Measurements from ENCODE around the gene RCVRN.

The RCVRN gene

DNA sequence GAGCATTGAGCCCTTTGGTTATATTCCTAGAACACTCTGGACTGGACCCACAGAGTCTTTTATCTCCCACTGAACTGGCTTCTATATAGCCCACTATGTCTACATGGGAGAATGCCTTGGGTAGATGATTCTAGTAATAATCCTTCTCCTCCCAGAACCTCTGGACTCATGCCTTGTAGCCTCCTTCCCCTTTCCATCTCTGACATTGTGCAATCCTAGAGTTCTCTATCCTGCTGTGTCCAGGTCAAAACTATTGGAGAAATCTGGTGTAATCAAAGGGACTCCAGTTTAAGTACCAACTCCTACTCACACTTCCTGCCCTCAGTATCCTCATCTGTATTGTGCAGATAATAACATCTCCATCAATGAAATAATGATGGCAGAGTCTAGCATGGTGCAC is 9.1 kb downstream of the RCVRN start:
- no peak for DNase-seq

DNA sequence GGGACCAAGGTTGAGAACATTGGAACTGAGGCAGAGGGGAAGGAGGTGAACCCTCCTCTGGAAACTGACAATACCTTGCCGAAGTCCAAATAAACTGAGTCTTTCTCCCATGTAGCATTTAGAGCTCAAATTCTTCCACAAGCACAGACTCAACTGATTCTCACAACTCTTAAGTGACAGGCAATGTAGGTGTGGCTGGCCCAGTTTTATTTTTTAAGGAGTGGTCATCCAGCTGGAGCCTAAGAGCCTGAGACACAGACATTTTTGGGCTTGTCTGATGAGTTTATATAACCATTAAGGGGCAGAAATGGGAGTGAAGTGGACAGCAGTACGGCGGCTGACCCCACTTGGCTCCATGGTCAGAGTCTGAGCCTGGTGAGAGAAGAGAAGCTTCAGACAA is 10.8 kb downstream of the RCVRN start:
- DNase-seq = no peak

DNA sequence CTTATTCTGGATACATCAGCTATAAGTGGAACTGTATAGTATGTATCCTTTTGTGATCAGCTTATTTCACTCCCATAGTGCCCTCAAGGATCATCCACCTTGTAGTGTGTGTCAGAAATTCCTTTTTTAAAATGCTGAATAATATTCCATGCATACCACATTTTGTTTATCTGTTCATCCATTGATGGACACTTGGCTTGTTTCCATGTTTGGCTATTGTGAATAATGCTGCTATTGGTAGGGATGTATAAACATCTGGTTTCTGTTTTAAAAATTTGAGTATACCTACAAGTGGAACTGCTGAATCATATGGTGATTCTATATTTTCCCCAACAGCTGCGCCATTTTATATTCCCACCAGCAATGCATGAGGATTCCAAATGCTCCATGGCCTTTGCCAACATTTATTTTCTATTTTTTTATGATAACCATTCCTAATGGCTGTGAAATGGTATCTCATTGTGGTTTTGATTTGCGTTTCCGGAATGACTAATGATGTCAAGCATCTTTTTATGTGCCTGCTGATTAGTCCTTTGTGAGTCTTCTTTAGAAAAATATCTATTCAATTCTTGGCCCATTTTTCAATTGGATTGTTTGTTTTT is 11.6 kb downstream of the RCVRN start:
- no peak for DNase-seq

DNA sequence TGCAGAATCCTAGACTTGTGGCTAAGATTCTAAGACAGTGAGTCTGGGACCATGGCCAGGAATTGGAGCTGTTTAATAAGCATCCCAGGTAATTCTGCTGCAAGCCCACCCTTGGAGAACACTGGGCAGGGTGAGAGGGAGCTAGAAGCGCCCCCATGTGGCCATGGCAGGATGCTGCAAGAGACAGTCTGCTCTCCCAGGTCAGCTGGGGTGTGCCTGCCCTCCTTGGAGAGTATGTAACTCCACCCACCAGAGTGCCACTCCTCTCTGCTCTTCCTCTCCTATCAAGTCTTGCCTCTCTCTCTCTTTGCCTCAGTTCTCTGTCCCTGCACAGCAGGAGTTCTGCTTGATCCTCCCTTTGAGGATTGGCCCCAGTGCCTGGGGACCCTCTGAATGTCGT is 14.9 kb downstream of the RCVRN start:
- no peak for DNase-seq

DNA sequence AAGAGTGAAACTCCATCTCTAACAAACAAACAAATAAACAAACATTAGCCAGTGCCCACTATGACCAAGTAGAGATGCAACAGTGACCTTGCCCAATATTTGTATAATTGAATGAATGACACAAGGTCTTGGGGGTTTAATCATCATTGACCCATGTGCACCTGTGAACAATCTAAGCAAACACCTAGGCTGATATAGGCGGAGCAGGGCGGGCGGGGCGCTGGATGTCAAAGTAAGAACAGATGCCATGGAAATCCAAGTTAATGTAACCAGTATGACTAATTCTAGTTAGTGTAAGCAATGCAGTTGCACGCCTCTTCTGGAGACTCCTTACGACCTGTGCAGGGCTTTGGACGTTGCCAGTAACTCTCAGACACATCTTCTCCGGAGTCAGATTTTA is 17.6 kb downstream of the RCVRN start:
- no peak for DNase-seq

DNA sequence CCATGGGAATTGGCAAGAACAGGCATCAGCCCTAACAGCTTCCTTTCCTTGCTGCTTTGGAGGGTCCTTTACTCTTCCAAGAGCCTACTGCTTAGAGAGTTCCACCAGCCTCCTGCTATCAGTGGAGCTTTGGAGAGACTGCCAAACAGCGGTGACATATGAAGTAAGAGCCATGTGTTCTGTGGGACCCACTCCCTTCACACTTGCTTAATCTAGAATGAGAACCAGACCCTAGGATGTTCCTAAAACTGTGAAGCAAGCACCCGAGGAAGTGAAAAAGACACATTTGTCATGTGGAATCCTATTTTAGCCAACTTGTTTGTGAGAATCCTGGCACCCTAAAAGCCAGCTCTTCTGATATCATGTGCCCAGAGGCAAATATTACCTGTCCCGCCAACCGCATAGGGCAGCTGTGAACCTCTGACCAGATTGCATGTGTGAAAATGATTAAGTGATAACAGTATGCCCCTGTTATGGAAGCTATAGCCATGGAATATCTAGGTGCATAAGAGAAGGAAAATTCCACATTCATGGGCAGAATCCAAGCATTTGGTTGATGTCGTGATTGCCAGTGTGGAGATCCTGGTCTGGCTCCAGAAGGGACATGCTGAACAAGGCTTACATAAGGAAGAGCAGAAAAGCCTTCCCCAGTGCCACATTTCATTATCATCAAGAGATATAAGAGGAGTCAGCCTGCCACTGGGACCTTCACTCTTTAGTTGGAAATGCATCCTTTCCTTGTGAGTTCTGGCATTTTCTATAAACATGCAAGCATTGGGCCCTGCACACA is 18.7 kb downstream of the RCVRN start:
- no peak for DNase-seq

DNA sequence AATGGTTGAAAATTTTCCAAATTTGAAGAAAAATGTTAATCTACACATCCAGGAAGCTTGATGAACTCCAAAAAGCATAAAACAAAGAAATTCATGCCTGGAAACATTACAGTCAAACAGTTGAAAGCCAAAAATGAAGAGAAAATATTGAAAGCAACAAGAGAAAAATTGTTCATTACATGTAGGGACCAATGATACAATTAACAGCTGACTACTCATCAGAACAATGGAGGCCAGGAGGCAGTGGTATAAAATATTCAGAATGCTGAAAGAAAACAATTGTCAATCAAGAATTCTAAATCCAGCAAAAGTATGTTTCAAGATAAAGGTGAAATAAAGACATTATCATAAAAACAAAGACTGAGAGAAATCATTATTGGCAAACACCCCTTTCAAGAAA is 21.6 kb downstream of the RCVRN start:
- DNase-seq = no peak

DNA sequence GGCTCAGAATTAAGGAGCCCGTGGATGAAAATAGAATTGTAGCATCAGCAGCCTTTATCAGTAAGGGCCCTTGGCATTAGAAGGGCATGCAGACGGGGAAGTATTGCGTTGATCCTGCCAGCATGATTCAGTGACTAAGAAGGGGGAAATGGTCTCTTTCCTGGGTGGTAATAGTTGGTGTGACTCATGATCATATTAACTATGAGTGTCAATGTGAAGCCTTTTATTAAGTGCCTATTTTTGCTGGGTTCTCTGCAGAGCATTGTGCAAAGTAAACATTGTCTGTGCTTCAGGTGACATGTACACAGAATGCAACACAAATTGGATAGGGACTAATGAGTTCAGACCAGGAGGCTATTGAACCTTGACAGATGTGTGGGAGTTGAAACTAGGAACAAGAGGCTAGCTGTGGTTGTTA is 24.5 kb downstream of the RCVRN start:
- DNase-seq = no peak

DNA sequence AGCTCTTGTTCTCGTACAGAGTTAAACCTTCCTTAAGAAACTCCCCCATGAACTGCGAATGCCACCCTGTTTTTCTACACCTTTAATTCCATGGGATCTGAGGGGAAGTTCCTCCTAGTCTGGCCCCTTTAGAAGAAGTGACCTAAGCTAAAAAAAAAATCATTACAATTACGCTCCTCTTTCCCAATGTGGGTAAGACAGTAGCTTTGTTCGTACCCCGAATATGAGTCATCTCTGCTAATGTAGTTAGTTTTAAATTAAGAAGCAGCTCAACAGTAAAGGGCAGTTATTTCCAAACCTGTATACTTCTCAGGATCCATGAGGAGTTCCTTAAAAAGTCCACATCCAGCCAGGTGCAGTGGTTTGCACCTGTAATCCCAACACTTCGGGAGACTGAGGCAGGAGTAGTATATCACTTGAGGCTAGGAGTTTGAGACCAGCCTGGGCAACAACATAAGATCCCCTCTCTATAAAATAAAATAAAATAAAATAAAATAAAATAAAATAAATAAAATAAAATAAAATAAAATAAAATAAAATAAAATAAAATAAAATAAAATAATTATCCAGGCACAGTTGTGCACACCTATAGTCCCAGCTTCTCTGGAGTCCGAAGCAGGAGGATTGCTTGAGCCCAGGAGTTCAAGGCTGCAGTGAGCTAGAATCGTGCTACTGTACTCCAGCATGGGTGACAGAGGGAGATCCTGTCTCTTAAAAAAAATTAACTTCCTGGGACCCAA is 26.1 kb downstream of the RCVRN start:
- no peak for DNase-seq

DNA sequence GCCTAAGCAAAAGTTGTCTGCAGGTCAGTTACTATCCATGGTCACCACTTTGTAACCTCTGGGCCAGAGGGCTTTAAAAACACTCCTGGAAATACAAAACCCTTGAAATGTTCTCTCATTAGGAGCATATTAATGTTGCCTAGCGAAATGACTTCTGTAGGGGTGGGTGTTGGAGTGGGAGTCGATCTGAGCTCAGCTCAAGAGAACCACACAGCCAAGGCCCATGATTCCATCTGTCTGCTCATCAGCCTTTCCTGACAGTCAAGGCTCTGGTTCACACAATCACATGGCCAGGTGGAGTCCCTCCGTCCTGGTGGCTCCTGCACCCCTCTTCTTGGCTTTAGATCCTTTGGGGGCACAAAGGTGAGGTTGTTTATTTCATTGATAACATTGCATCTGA is 26.7 kb downstream of the RCVRN start:
- DNase-seq = no peak

DNA sequence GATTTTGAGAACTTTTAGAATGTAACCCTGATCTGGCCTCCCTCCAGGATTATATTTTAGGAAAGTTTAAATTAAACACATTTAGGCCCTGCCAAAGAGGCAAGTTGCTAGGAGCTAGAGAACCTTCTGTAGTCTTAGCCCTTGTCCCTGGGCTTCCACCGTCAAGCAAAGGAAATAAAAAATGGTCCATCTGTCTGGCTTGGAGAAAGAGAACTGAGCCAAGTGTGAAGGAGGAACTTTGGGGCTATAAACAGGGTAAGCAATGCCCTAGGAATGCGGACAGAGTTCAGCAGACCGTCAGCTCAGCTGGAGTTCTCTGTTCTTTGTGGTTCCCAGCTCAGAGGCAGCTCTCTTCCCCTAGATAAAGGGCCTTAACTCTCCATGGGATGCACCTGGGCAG is 29.6 kb downstream of the RCVRN start:
- no peak for DNase-seq

DNA sequence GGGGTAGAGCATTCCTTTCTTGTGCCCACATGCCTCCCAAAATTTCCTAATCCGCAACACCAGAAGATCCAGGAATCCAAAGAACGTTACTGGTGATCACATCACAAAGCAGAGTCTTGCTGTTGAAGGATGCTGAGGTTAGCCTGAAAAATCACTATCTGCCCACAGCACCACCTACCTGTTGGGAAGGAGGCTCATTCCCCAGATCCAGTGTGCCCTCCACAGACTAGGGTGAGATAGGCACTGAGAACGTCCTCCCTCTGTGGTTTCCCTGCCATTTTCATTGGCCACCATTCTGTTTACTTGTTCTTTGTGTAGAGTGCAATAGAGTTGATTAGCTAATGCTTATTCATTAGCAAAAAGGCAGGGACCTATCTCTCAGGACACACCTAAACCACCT is 30.3 kb downstream of the RCVRN start:
- DNase-seq = no peak

DNA sequence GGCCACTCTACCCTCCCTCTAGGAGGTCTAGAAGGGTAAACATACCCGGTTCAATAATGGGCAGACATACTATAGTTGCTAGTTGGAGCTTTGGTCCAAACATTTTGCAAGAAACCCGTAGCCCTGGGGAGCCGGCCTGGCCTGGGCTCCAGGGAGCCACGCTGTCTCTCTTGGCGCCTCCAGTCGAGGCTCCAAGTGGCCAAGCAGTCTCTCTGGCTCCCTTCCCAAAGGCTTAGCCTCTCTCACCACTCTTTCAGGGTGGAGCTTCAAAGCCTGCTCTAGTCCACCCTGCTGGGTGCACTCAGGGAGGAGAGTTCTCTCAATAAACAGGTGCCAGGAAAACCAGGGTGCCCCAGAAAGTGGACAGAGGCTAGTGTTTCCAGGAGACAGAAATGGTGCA is 32.2 kb downstream of the RCVRN start:
- no peak for DNase-seq

DNA sequence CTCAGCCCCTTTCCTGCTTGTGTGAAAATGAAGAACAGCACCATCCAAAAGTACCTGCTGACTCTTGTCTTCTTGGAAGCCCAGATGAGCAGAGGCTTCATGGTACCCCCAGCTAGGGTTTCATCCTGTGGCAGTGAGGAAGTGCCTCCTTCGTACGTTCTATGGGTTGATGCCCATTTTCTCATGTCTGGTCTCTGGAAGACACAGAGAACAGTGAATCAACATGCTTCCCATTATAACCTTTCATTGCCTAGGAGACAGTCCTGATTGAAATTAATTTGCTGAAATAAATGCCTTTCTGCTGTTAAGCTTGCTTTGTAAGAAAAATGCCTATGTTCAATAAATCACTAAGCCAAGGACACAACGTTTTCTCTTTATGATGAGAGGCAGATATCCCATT is 36.5 kb downstream of the RCVRN start:
- no peak for DNase-seq

DNA sequence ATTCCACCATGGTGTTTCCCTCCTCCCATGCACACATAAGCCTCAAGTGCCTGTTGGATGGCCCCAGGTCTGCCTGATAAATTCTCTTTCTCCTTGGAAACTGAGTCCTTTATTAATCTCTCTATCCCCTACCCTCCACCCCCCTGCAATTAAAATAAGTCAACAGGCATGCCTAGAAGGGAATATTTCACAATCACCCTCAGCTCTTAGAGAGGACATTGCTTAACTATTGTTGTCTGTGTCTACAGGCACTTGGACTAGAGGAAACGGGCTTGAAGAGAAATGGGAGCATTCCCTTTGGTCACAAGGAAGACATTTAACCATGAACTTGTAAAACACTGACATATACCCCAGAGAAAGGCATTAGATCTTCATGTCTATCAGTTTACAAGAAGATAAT is 39.5 kb downstream of the RCVRN start:
- DNase-seq = no peak

DNA sequence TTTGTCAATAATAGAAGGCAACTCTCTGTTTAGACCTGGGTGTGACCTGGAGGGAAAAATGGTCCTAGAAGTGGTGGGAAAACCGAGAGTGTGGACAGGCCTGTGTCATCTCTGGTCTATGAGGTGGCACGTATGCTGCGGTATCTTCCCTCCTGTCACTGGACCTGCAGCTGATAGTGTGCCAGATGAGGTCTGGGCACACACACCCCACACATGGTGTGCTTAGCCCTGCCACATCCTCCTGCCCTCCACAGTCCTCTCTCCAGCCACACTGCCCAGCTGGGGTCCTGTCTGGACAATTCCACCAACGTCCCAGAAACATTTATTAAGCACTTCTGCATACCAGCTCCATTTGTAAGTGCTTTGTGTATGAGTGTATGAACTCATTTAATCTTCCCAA is 42.1 kb downstream of the RCVRN start:
- DNase-seq = no peak

DNA sequence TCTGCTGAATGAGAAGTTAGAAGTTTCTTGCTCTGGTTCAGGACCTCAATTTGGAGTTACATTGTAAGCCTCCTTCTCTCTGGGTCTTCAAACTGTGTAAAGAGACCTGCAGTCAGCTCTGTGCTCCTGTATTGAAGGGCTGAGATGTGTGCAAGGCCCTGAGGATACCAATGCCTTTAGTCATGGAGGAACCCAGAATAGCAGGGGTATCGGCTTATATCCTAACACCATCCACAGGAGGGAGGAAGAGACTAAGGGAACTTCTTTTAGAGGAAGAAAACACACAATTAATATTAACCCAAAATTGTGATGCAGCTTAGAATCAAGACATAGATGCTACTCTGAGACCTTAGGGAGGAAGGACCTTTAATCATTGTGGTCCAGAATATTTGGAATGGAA is 42.9 kb downstream of the RCVRN start:
- DNase-seq = no peak

DNA sequence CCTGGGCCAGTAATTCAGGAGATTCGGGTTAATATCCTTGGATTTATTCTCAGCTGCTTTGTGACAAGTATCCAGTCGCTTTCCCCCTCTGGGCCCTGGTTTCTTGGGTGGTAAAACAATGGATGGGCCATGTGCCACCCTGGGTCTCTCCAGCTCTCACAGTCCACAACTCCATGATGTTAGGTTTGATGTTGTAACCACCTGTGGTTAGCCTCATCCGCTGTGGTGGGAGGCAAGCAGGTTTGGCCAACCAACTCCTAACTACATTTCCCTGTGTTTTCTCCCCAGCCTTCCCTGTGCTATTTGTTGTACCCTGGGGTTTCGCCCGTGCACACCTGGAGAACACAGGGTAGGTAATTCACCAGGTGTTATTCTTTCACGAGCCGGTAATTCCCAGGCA is 44.2 kb downstream of the RCVRN start:
- no peak for DNase-seq

DNA sequence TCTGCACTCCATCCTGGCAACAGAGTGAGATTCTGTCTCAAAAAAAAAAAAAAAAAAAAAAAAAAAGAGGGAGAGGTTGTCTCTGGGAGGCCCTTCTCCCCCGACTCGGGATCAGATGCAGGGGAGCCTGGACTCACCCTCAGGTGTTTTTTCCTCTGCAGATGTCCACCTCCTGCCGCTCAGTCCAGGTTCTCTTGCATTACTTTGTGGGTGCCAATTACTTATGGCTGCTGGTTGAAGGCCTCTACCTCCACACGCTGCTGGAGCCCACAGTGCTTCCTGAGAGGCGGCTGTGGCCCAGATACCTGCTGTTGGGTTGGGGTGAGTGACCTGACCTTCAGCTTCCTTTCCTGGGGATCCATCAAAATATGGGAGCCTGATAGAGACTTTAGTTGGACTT is 45.3 kb downstream of the RCVRN start:
- DNase-seq = no peak

DNA sequence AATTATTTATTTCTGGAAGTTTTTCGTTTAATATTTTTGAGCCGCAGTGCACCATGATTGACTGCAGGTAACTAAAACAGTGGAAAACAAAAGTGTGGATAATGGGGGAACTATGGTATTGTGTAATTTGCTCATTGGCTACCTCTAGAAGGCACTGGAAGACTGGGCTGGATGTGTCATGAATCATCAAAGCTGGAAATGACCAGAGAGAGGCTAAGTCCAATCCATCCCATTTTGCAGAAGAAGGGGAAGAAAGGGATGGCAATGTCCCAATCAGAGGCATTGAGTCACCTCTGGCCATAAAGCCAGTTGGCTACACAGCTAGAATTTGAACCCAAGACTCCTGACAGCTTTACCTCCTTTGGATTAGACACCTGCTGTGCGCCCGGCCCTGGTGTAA is 50.0 kb downstream of the RCVRN start:
- DNase-seq = no peak

DNA sequence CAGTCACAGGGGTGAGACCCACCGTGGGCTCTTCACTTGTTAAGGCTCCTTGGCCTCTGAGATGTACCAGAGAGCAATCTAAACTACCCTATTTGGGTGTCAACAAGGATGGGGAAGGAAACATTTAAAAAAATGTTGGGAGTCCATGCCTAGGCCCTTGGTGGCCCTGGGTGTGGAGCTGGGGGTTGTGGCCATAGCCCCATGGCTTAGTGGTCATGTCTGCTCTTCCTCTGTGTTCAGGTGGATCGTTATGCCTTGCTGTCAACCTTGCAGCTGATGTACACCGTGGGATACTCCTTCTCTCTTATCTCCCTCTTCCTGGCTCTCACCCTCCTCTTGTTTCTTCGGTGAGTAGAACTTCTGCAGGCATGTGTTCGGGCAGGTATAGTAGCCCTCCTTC is 50.8 kb downstream of the RCVRN start:
- no peak for DNase-seq

DNA sequence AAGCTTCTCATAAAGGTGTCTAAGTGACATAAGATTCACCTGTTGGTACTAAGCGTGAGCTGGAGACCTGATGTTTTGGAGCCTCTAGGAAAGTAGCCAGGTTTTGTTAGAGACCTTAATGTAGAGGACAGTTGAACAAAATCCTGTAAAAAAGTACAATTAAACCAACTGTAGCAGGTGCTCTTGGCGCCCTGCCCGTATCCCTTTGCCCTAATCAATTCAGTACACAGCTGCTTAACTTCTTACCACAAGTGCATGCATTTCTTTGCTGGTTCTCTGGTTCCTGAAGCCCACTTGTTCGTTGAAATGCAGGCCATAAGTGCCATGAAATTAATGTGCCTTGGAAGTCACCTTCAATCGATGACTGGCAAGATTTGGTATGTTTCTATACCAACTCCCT is 54.9 kb downstream of the RCVRN start:
- no peak for DNase-seq

Measured in cerebellar nuclear complex (tissue), 1 donor.